ENCODE measurements around the gene SLC16A3. TPM values are rescaled to one million over a fixed set of nuclear protein-coding genes. Genes with fewer than 3 reads are reported as not detected.

SLC16A3 gene
- total RNA-seq, 4 donors from 2014 or later, result 42.1 to 75.5 (median 44.2) TPM

GRCh38 chr17:82226809-82227628, 1.8 kb upstream of the SLC16A3 start:
- 80 to 92% methylated on average over 6 to 12 of the region's 16 CpGs for WGBS, 2 donors
- H3K27me3 ChIP-seq, result no peaks in the 10 kb centered on the region
- H3K36me3 ChIP-seq, result no peaks in the 10 kb centered on the region
- H3K4me3 ChIP-seq (replicated peaks in 1 of 3), result no peak overlapping the region
- peaks cover 31 to 36% of the 10 kb centered on the region in 2 donors for H3K4me1 ChIP-seq
- intact Hi-C loops (cut with DNase I), result no loop called here
- DNase-seq, result no peak
- no peaks in the 10 kb centered on the region for H3K9me3 ChIP-seq
- no peak overlapping the region for H3K27ac ChIP-seq
- no peak for TF ChIP-seq POLR2A (IDR thresholded peaks at IDR 0.05)
- TF ChIP-seq, protein P1, sequence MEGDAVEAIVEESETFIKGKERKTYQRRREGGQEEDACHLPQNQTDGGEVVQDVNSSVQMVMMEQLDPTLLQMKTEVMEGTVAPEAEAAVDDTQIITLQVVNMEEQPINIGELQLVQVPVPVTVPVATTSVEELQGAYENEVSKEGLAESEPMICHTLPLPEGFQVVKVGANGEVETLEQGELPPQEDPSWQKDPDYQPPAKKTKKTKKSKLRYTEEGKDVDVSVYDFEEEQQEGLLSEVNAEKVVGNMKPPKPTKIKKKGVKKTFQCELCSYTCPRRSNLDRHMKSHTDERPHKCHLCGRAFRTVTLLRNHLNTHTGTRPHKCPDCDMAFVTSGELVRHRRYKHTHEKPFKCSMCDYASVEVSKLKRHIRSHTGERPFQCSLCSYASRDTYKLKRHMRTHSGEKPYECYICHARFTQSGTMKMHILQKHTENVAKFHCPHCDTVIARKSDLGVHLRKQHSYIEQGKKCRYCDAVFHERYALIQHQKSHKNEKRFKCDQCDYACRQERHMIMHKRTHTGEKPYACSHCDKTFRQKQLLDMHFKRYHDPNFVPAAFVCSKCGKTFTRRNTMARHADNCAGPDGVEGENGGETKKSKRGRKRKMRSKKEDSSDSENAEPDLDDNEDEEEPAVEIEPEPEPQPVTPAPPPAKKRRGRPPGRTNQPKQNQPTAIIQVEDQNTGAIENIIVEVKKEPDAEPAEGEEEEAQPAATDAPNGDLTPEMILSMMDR (IDR thresholded peaks at IDR 0.05), result no peak

DNA sequence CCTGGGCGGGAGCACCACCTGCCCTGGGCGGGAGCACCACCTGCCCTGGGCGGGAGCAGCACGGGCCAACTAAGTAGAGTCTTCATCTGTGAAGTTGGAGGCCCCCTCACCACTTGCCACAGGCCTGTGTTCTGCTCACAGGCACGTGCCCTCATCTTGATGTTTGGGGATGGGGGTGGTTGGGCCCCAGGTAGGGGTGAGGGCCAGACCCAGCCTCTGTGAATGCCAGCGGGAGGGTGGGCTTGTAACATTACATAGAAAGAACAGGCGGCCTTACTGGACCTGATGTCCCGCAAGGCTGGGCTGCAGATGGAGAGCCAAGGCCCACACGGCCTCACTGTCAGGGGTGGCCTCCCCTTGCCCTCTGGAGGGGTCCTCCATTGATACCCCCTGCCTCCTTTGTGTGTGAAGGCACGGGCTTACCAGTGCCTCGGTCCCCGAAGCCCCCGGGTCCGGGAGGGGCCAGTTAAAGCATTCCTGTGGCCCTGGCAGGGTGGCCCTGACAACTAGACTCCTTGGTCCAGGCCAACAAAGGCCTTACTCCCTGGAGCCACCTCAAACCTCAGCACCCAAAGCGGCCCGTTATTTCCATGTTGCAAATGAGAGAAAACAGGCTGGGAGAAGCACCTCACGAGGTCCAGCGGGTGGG, 1.1 kb upstream of the SLC16A3 start:
- H3K4me3 ChIP-seq (replicated peaks in 1 of 3), result no peak overlapping the region
- intact Hi-C loops (cut with DNase I), result no loop called here
- TF ChIP-seq POLR2A (IDR thresholded peaks at IDR 0.05), result no peak
- TF ChIP-seq, protein P1 (IDR thresholded peaks at IDR 0.05), result no peak
- H3K4me1 ChIP-seq, result peaks cover 38 to 43% of the 10 kb centered on the region in 2 donors
- H3K27ac ChIP-seq, result peak overlapping the region; percentile 19 to 76 (median 73)
- no peaks in the 10 kb centered on the region for H3K36me3 ChIP-seq
- H3K9me3 ChIP-seq, result no peaks in the 10 kb centered on the region
- no peak for DNase-seq
- H3K27me3 ChIP-seq, result no peaks in the 10 kb centered on the region
- WGBS, 2 donors, result 77 to 88% methylated on average over 13 to 14 of the region's 18 CpGs

DNA sequence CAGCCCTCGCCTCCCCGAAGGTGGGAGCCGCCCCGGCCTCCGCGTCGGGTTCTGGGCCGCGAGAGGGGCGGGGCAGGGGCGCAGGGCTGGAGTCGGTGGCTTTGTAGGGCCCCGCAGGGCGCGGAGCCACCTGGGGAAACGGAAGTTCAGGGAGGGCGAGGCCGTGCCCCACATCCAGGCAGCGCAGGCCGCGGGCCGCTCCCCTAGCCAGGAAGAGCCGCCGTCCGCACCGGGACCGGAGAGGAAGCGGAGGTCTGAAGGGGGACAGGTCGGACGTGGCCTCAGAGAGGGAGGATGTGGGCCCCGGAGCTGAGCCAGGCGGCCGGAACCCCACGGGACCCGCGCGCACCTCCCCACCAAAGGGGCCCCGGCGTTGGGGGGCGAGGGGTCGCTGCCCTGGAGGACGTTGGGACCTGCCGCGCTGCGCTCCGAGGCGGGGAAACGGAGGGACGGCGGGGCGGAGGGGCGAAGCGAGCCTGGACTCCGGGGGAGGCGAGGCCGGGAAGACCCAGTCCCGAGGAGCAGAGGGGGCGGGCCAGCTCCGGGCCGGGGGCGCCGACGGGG, 482 bp upstream of the SLC16A3 start:
- H3K4me1 ChIP-seq, result peaks cover 44 to 49% of the 10 kb centered on the region in 2 donors
- WGBS, 2 donors, result 45 to 46% methylated on average over 16 to 25 of the region's 63 CpGs
- H3K27ac ChIP-seq, result peak overlapping the region; percentile 58 to 76 (median 73)
- intact Hi-C loops (cut with DNase I), result no loop called here
- peak overlapping the region in 1 of 3 donors; percentile 81 for H3K4me3 ChIP-seq (replicated peaks in 1 of 3)
- no peak for TF ChIP-seq POLR2A (IDR thresholded peaks at IDR 0.05)
- TF ChIP-seq, protein P1 (IDR thresholded peaks at IDR 0.05), result no peak
- no peaks in the 10 kb centered on the region for H3K9me3 ChIP-seq
- no peaks in the 10 kb centered on the region for H3K36me3 ChIP-seq
- peak; percentile 27 to 30 for DNase-seq
- no peaks in the 10 kb centered on the region for H3K27me3 ChIP-seq

DNA sequence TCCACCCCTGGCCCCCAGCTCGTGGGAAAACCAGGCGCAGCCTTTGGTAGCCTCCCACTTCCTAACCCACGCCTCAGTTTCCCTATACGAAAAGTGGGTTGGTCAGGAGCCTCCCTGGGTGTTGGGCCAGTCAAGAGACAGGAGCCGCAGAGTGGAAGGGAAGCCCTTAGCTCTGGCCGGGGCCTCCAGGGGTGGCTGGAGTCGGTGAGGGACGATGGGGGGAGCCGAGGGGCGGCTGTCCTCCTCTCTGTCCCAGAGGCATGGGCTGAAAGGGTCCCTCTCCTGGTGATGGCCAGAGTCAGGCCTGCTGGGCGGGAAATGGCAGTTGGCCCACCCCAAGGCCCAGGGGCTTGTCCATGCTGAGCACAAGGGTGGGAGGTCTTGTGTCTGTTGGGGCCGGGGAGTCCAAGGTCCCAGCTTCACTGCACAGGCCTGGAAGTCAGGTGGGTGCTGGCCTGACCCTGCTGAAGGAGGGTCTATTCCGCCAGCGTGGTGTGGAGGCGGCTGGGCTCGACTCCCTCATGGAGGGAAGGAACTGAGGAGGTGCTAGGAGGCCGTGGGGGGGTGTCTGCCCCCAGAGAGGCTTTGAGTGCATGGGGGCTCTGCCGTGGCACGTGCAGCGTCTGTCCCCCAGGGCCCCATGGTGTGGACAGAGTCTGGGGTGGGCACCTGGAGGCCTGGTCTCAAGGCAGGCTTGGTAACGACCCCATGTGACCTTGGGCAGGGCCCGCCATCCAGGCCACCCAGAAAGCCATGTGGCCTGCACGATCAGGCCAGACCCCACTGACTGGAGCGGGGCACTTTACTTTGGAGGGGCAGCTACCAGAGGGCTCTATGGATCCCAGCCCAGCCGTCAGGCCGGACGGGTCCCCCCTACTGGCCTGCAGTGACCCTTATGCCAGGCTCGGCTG, 1.1 kb downstream of the SLC16A3 start:
- H3K27me3 ChIP-seq, result no peaks in the 10 kb centered on the region
- peak overlapping the region in 2 of 3 donors; percentile 65 to 81 for H3K4me3 ChIP-seq (replicated peaks in 1 of 3)
- no peaks in the 10 kb centered on the region for H3K36me3 ChIP-seq
- 54 to 68% methylated on average over 6 to 20 of the region's 28 CpGs for WGBS, 2 donors
- peaks cover 57 to 65% of the 10 kb centered on the region in 2 donors for H3K4me1 ChIP-seq
- intact Hi-C loops (cut with DNase I), result no loop called here
- TF ChIP-seq POLR2A (IDR thresholded peaks at IDR 0.05), result no peak
- TF ChIP-seq, protein P1 (IDR thresholded peaks at IDR 0.05), result no peak
- H3K9me3 ChIP-seq, result no peaks in the 10 kb centered on the region
- H3K27ac ChIP-seq, result peak overlapping the region; percentile 77 to 90 (median 82)
- DNase-seq, result no peak
